ENCODE data around the gene TRIM54. TPM values are rescaled to one million over a fixed set of nuclear protein-coding genes. Genes with fewer than 3 reads are reported as not detected.

TRIM54 gene
- total RNA-seq, 4 donors from 2014 or later: 2.5 TPM; not detected in 3

DNA sequence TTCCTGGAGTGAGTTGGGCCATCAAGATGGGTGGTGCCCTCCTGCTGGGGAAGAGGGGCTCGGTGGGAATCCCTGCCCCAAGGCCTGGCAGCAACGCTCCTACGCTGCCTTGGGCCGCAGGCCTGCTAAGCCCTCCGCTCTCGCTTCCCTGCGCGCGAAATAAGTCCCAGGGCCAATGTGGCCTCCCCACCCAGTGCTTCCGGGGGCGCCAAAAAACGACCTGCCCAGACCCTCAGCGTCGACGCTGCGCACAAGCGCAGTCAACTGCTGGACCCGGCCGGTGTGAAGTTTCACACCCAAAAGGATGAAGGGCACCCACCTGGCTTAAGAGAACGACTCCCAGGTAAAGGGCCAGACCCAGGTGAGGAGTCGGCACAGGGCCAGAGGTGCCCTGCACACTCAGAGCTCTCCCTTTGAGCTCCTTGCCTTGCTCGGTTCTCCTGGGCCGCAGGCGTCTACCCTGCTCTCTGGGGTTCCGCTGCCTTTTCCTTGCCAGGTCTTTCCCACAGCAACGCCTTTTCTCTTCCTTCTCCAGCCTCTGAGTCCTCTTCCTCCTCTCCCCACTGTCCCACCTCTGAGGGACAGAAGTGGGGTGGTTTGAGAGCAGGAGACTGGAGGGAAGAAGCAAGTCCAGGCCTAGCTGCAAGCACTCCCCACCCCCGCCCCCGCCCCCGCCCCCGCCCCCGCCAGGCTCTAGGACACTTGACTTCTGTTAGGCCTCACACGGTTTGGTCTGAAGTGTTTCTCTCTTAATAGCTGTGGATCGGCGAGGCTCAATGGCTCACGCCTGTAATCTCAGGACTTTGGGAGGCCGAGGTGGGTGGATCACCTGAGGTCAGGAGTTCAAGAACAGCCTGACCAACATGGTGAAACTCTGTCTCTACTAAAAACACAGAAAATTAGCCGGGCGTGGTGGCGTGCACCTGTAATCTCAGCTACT, 6.7 kb upstream of the TRIM54 start, which contains the start of gene DNAJC5G:
Gene DNAJC5G, plus strand, starts transcription at position 223 of the 940 bp plus-strand sequence. CDS start 1,296 bp downstream, outside the sequence.
- ATAC-seq (ENCODE audit: low FRiP score): no peak
- no peak for DNase-seq (ENCODE audit: low spot score)
- no peak for TF ChIP-seq CTCF (IDR thresholded peaks at IDR 0.05)

DNA sequence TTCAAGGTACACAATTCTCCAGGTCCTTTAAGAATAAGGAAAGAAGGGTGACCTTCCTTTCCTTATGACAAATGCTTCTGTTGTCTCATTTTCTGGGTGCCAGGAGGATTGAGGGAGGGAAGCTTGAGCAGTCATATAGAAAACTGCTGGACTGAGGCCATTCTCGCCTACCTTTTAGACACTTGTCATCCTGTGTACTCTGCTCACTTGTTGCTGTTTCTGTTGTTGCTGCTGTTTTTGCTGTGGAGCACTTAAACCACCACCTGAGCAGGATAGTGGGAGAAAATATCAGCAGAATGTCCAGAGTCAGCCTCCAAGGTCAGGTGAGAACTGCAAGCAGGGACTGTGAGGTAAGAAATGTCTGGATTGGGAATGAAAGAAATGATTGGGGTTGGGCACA, 4.2 kb upstream of the TRIM54 start:
- no peak for TF ChIP-seq CTCF (IDR thresholded peaks at IDR 0.05)
- ATAC-seq (ENCODE audit: low FRiP score): no peak
- no peak for DNase-seq (ENCODE audit: low spot score)

DNA sequence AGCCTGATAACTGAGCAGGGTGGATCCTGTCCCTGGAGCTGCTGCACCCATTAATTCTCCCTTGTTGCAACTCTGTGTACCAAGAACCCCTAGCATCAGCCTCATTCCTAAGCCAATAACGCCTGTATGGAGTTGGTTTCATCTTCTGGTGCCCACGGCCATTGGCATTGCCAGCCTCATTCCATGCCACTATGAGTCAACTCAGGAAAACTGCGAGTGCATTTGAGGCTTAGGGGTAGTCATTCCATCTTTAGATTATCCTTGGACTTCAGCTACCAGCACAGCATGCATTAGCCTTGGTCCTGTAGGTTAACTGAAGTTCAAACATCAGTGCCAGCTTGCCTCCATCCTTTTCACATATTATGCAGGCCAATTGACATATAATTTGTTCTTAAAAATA, 1.4 kb upstream of the TRIM54 start:
- ATAC-seq (ENCODE audit: low FRiP score) (no peak), DNase-seq (ENCODE audit: low spot score) (no peak)
- no peak for TF ChIP-seq CTCF (IDR thresholded peaks at IDR 0.05)

DNA sequence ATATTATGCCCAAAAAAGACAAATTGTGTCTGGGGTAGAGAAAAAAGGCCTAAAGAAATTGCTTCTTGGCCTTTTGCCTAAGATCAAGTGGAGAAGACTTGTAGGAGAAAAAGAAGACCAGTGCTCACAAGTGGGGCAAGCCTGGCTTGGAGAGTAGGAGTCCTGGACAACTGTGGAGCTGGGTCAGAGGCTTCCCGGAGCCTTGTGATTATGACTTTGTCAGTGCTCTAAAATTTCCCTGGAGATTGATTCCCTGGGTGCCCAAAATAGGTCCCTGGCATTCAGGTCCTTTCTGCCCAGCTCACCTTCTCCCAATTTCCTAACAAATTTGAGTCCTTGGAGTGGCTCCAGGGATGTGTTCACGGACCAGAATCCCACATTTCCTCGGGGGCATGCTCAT, 787 bp upstream of the TRIM54 start:
- ATAC-seq (ENCODE audit: low FRiP score) (no peak), DNase-seq (ENCODE audit: low spot score) (no peak)
- no peak for TF ChIP-seq CTCF (IDR thresholded peaks at IDR 0.05)

DNA sequence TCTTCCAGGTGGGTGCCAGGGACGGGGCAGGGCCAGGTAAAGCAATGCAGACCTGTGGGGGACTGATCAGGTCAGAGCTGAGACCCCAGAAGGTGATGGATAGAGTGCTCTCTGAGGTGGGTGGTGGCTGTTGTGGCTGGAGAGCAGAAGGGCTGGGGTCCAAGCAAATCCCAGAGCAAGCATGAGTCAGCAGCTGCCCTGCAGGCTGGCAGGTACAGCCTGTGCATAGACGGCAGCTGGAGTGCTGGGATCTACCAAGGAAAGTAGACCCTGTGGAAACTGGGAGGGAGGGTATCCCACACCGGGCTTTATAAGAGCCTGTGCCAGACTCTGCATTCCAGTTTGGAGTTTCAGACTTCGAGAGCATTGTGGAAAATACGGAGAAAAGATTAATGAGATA, 663 bp downstream of the TRIM54 start:
- ATAC-seq (ENCODE audit: low FRiP score) (no peak), DNase-seq (ENCODE audit: low spot score) (no peak)
- TF ChIP-seq CTCF (IDR thresholded peaks at IDR 0.05): no peak

DNA sequence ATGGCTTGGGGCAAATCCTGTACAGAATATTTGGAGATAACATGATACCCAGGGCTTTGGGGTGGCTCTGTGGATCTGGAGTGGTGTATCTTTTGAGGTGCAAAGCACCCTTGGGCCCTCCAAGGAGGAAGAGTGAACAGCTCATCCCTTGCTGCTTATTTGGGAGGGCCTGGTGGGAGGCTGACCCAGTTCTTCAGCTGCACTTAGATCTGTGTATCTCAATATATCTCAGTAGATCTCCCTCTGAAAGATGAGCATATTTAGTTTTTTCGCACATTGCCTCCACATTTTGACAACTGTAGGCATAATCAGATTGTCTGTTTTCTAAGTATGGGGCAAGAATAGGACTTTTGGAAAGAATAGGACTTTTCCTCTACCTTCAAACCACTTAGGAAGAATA, 2.8 kb downstream of the TRIM54 start:
- no peak for TF ChIP-seq CTCF (IDR thresholded peaks at IDR 0.05)
- no peak for DNase-seq (ENCODE audit: low spot score)
- no peak for ATAC-seq (ENCODE audit: low FRiP score)

DNA sequence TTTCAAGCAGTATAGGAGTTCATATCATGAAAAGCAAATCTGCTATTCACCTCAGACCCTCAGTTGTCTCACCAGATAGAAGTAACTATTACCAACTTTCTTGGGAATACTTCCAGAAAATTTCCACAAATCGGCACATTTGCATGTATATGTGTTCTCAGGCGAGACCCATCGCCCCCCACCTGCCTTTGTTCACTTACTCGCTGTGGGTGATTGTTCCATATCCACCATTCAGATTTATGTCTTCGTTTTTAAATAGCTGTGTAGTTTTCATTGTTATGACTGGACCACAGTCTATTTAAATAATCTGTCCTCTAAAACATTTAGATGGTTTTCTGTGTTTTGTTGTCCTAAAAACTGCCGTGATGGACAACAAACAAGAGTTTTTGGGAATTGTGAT, 3.3 kb downstream of the TRIM54 start:
- ATAC-seq (ENCODE audit: low FRiP score) (no peak), DNase-seq (ENCODE audit: low spot score) (no peak)
- no peak for TF ChIP-seq CTCF (IDR thresholded peaks at IDR 0.05)
